CD4-positive, alpha-beta T cell treated with Interleukin-21 for 1 hour (primary cell): ENCODE measurements around the gene RABEPK.
"Not testable (repeated sequence)": the region's sequence is repeated elsewhere in the genome, so short reads cannot be mapped to it uniquely, and the experiment has no call there.

Experiments
- DNase-seq: peaks from one replicate; pipeline ENCODE4 v3.0.0-alpha.2; 2020

RABEPK gene

GRCh38 chr9:125200216-125201047, at the start of gene RABEPK:
Gene RABEPK (plus strand): TSS chr9:125200542. CDS start chr9:125203014, 2,472 bp downstream.
- DNase-seq: peak; percentile 87

GRCh38 chr9:125151730-125152129, 48.6 kb upstream of the RABEPK start:
- no peak for DNase-seq

- no peak for DNase-seq
These were observed 46.5 kb upstream of the RABEPK start for GRCh38 chr9:125153712-125154367.

- DNase-seq: no peak
These were observed 43.8 kb upstream of the RABEPK start for GRCh38 chr9:125156551-125156950.

GRCh38 chr9:125160750-125161149, 39.6 kb upstream of the RABEPK start:
- DNase-seq: no peak

- DNase-seq: no peak
These were observed 38.9 kb upstream of the RABEPK start for GRCh38 chr9:125161284-125161918.

GRCh38 chr9:125162891-125163290, 37.5 kb upstream of the RABEPK start:
- DNase-seq: not testable (repeated sequence)

- DNase-seq: no peak
These were observed 33.6 kb upstream of the RABEPK start for GRCh38 chr9:125166762-125167161.

- DNase-seq: no peak
These were observed 30.4 kb upstream of the RABEPK start for GRCh38 chr9:125169895-125170294.

- no peak for DNase-seq
These were observed 28.1 kb upstream of the RABEPK start for GRCh38 chr9:125172031-125172755.

GRCh38 chr9:125176636-125177035, 23.7 kb upstream of the RABEPK start:
- no peak for DNase-seq

GRCh38 chr9:125177888-125178287, 22.5 kb upstream of the RABEPK start:
- no peak for DNase-seq

- DNase-seq: not testable (repeated sequence)
These were observed 20.6 kb upstream of the RABEPK start for GRCh38 chr9:125179776-125180175.

- DNase-seq: no peak
These were observed 19.5 kb upstream of the RABEPK start for GRCh38 chr9:125180876-125181275.

GRCh38 chr9:125181756-125182155, 18.6 kb upstream of the RABEPK start:
- not testable (repeated sequence) for DNase-seq

- DNase-seq: no peak
These were observed 17.3 kb upstream of the RABEPK start for GRCh38 chr9:125183054-125183453.

- DNase-seq: no peak
These were observed 16.8 kb upstream of the RABEPK start for GRCh38 chr9:125183561-125183960.

- DNase-seq: peak; percentile 30
These were observed 11.4 kb upstream of the RABEPK start for GRCh38 chr9:125189011-125189360.

- peak; percentile 97 for DNase-seq
These were observed 10.7 kb upstream of the RABEPK start, which contains the start of gene PPP6C for GRCh38 chr9:125189361-125190289. Gene PPP6C (minus strand): TSS chr9:125189803. CDS start chr9:125189718, 85 bp downstream.

- peak; percentile 20 for DNase-seq
These were observed 10.0 kb upstream of the RABEPK start for GRCh38 chr9:125190361-125190801.

- not testable (repeated sequence) for DNase-seq
These were observed 5.9 kb upstream of the RABEPK start for GRCh38 chr9:125194466-125194865.

- not testable (repeated sequence) for DNase-seq
These were observed 4.8 kb upstream of the RABEPK start for GRCh38 chr9:125195591-125195990.
